Fibroblast of skin of right biceps (primary cell): ENCODE measurements around the gene CACYBP.

Experiments used
- DNase-seq: peaks from one replicate; pipeline ENCODE4 v3.0.0-alpha.2; 2013

The CACYBP gene, protein sequence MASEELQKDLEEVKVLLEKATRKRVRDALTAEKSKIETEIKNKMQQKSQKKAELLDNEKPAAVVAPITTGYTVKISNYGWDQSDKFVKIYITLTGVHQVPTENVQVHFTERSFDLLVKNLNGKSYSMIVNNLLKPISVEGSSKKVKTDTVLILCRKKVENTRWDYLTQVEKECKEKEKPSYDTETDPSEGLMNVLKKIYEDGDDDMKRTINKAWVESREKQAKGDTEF

DNA sequence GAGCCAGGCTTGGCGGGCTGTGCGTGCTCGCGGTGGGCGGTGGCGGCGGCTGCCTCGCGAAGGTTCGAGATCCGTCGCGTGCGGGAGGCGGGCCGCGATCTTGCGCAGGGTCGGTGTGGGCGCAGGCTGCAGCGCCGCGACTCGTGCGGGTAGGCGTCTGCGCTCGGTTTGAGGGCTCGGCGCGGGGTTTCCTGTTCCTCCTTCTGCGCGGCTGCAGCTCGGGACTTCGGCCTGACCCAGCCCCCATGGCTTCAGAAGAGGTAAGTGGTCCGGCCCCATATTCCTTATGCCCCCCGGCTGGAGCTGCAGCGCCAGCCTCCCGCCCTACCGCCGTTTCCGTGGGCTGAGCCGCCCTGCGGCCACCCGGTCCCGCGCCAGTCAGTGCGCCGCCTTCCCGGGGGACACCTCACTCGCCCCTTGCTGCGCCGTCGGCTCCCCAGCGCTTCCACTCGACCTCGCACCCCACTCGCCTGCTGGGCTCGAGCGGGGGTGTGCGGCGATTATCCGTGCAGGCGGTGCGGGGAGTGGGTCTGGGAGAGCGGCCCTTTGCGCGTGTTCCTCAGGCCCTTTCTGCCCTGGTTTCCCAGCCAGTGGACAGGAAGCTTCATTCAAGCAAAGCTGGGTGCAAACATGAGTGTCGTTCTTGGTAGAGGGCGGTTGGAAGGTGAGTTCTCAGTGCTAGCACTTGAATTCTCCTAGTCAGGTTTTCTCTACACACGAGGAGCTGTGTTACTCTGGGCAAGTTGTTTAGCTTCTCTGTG lies at the start of gene CACYBP:
TSS of gene CACYBP (plus strand) at position 12 of the 761 bp plus-strand sequence. CDS start at position 246, 234 bp downstream.
- peak; percentile 15 for DNase-seq

DNA sequence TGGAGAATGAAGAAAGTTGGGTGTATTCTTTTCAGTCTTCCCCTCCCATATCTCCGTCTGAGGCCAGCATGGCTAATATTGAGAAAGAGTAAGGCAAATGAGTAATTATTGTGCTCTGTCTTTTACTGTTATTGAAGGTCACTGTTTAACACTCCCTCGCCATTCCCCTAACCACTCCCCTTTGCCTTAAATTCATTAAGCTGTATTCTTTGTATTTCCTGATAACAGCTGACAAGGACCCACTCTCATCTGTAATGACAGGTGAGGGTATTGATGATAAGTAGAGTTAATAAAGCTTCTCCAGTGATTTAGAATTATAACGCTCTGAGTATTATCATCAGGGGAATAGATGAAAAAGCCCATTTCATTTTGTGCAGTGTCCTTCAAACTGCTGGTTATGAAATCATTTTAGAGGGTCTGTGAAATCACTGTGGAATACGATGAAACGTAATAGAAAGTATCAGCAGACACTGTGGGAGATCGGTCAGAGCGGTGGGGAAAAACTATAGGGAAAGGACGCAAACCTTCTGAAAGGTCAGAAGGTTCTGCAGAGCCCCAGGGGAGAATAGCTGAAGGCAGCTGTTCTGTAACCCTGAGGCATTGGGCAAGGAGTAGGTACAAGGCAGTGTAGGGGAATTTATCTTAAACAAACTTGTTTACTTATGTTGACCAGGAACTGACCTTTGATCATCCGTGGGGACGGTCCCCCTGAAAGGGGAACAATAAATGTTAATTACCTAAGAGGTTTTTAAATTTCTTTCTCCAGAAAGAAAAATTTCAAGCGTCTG lies 46.3 kb upstream of the CACYBP start:
- DNase-seq = no peak

DNA sequence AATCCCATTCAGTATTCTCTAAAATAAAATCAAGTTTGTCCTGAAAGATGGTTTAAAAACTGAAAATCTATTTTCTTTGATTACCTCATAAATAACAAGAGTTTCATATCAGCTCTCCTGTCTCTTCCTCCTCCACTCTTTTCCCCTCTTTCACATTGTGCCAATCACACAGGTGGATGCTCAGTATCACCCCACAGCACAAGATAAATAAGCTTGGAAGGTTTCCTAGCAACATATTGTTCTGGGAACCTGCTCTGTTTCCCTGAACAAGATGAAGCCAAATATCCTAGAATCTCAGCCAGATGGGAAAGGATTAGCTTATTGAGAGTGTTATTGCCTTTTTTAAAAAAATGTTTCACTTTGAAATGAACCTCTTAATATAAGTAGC lies 45.7 kb upstream of the CACYBP start:
- DNase-seq = no peak

DNA sequence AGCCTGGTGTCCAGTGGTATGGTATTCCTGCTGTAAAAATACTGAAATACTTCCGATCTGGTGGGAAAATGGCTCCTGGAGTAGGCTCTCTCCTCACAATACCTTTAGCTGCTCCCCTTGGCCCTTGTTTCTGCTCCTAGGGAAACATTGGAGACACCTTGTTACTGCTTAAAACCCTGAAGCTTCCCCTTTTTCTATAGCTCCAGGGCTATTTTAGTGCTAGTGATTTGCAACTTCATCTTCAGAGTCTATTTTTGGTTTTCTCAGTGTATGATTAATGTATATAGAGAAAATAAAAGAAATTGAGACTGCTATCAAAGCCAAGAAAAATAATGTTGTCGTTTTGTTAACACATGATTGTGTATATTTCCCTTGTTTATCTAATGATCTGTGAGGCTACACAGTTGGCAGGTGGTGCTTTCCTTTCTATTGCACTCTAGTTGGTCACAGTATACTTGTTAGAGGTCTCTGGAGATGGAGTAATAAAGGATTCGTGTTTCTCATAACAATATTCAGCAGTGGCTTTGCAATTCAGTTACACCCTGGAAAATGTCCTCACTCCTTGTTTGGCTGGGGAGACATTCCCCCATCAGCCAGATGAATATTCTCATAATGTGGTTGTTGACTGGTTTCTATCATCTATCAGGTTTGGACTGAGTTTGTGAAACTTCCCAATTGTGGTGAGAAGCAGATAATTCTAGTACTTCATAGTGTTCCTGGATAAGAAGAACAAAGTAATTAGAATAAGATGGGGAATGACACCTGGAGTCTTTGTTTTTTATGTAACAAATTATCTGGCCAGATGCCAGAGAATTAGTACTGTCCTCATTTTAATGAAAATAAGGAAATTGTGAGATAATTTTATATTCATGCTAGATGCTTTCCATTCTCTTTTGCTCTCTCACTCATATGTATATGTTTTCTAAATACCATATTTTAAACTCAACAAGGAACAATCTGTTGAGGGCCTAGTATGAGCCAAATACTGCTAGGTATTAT lies 44.8 kb upstream of the CACYBP start:
- no peak for DNase-seq

DNA sequence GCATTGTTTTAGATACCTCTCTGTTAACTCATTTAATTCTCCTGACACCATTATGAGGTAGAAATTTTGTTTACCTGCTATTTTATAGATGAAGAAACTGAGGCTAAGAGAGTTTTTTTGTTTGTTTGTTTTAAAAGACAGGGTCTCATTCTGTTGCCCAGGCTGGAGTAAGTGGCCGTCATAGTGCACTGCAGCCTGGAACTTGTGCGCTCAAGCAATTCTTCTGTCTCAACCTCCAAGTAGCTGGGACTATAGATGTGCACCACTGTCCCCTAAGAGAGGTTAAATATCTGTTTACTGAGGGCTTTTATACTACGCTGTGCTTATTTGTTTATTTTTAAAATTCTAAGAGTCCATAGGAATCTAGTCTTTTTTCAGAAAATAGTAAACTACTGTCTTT lies 43.7 kb upstream of the CACYBP start:
- no peak for DNase-seq

DNA sequence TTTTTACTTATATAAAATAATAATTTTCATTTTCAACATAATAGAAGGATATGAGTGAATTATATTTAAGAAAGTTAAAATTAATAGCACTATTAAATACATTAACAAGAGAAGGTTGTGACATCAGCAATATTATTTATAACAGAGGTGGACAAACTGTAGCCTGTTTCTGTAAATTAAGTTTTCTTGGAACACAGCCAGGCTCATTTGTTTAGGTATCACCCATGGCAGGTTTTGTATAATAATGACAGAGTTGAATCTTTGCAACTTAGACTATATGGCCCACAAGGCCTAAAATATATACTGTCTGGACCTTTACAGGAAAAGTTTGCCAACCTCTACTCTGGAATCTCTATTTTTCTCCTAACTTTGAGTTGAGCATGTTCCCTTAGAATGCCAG lies 42.8 kb upstream of the CACYBP start:
- DNase-seq = no peak

DNA sequence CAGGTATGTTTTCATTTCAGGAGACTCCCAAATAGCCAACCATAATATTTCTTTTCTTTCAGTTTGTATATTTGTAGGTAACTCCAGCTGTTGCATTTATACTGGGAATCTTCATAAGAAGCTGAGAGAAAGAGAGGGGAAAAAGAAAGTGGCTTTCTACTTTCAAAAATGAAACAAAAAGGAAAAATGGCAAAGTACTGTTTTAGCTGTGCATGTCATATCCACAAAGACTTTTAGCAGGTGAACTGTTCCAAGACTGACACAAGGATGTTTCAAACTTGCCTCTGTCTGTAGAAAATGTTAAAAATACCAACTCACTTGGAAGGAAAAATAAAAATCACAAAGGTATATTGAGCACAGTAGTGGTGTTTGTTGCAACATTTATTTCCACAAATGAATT lies 41.9 kb upstream of the CACYBP start:
- DNase-seq = no peak

DNA sequence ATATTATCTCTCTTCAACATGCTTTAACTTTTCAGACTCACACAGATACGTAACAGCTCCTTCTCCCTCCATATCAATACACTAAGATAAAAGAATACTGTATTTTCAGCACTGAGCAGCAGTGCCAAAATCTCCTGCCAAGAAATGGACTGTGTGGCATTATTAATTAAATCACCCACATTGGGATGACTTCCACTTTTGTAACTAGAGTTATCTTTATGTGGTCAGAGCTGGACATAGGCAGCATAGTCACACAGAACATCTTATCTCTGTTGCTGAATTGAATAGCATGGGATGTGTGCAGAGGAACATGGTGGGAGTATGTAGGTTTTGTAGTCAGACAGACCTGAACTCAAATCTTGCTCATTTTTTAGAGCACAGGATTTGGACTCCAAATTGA lies 41.4 kb upstream of the CACYBP start:
- DNase-seq = no peak

DNA sequence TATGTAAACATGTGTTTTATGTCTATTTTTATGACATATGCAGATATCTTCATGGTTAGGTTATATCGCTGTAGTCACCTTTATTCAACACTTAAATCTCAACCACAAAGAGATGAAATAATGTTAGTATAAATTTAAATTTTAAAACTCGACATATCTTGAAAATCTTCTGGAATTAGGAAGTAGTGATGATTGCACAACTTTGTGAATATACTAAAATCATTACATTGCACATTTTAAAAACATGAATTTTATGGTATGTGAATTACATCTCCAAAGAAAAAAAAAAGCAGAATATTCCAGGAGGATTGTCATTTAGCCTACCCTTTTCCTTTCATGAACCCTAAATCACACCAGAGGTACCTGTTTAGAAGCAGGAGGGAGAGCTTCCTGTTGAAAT lies 39.4 kb upstream of the CACYBP start:
- no peak for DNase-seq

DNA sequence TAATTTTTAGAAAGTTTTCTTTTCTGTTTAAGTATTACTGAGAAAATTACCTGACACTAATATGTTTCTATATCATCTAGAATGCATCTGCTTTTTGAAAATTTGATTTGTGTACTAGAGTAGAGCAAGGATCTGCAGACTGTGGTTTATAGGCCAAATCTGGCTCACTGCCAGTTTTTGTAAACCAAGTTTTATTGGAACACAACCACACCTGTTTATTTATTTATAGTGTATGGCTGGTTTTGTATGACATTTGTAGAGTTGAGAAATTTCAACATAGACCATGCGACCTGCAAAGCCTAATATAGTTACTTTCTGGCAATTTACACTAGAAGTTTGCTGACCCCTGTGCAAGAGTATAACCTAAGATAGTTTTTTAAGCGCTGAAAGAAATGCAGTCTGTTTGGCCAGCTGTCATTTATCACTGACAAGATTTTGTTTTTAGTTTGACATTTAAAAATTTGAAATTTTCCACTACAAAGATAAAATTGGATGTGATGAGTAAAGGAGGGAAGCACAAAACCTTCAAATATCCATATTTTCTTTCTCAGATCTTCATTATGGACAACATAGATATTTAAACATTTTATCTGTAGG lies 36.1 kb upstream of the CACYBP start:
- no peak for DNase-seq

DNA sequence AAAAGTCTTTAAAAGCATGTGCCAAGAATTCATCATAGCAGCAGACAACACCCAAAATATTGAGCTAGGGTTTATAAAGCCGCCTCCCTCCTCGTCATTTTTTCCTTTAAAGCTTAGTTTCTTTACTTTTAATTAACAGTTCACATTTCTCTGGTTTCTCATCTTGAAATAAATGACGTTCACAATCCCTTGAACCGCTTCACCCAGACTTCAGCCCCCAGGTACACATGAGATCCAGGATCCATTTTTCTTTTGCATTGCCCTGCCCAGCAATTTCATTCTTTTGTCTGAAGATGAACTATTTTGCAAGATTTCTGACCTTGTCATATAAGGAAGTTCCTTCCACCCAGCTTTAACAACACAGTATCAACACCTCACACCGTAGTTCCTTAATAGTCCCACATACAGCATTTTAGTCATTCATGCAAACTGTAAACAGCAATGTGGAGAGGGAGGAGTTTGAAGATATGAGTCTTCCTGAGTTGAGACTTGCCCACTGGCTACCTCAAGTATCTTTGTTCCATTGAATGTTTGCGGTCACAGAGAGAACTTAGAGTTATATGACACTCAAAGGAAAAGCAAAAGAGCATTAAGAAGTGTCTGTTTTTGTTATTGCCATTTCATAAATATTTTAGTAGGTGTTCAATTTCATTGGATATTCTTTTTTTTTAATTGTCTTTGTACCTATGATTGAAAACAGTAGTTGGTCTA lies 35.3 kb upstream of the CACYBP start:
- DNase-seq = no peak

DNA sequence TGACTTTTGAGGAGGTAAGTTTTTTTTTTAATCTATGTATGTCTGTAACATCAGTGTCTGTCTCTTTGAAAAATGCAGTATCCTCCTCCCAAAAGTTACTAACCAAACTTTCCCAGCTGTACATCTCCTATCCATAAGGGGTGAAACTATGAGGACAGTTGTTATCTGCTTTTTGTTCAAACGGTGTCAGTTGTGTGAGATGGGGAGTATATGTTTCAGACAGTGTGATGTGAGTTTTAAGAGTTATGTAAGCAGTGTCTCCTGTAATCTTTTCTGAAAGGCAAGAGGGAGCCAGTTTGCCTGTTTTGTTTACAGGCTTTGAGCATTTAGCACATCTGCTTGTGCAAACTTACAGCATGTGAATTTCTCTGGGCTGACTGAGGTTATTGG lies 34.8 kb upstream of the CACYBP start:
- no peak for DNase-seq

DNA sequence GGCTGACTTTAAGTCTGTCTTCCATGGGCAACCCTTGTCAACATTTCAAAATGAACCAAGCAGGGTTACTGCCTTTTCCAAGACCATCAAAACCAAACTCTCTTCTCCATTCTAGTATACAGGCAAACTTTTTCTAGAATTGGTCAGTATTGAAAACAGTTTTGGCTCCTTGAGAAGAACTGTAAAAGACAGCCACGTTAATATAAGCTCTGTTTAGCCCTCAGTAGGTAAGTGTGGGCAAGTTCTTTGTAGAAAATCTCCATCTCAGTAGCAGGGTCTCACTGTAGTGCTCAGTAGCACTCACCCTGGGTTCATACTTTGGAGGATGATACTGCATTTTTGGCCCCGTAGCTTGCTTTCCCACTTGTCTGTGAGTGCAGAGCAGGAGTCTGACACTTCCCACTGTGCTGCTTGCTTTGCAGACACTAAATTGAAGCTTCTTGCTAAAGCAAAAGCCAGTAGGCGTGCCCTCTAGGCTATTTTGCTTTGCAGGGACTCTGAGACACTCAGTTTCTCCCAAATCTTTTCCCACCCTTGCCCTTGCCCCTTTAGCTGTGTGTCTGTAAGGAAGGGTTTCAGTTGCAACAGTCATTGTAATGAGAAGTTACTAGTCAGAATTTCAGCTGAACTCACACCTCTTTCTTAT lies 34.3 kb upstream of the CACYBP start:
- DNase-seq = no peak

DNA sequence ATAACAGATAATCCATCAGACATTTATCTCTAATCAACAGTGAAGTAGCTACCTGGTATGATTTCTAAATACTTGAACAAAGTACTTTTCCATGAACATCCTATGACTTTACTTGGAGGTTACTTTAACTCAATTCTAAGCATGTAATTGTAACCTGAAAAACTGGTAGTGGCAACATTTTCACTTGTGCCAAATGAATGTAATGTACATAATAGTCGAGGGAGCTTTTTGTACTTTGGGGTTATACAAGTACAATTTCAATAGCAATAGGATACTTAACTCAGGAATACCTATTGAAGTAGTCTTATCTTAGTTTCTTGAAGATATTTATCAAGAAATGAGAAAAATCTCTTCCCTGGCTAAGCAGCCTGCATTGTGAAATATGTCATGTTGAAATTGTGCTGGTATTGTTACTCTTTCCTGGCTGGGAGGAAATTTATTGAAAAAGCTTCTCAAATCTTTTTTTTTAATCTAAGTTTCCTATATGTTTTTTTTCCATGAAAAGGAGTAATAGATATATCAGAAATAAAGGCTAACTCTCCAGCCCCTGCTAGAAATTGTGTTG lies 33.7 kb upstream of the CACYBP start:
- no peak for DNase-seq

DNA sequence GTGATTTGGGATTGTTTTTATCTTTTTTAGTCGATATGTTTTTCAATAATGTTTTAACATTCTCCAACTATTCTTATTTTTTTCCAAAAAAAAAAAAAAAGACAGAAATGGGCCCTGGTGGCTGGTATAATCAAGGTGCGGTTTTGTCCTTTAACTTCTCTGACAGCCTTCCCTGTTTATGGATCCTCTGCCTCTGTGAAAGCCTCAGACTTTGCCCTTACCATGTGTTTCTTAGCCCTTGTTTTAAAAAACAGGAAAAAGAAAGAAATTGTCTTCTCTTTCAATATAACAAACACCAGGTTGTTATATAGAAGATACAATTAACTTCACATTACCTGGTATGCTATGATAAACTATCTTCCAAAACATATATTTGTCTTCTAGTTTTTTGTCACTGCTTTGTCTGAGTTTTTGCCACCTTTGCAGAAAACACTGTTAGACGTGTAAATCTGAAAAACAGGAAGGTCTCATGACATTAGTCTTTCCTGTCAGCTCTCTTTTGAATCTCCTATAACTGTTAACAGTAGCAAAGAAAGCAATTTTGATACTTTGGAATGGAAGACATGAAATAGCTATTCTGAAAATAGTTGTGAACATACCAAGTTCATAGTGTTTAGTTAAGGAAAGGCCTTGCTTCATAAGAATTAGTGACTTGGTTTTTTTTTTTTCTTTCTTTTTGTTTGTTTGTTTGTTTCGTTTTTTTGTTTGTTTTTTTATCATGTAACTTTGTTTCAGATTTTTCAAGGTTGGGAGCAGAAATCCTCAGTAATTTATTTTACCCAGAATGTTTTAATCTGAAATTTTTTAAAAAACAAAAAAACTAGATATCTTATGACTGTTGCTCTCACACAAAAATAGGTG lies 31.7 kb upstream of the CACYBP start:
- DNase-seq = no peak

DNA sequence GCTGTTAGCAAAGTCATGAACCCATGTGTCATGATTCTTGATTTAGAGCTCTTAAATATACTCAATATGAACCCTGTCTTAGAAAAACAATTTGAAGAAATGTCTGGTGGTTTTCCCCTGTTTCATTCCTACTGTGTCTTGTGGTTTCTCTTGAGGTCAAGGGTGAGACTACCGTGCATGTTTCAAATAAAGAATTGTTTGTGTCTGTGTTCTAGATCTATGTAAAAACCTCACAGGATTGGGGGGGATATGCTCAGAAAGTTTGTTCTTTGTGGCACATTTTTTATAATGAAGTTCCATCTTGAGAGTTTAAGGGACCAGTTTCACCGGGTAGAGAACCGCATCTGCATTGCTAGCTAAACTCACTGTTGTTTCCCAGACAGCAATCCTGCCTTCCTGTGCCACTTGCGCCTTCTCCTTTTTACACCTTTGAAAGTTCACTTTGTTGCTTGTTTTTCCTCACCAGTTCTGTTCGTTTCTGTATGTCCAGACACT lies 30.9 kb upstream of the CACYBP start:
- DNase-seq = peak; percentile 80

DNA sequence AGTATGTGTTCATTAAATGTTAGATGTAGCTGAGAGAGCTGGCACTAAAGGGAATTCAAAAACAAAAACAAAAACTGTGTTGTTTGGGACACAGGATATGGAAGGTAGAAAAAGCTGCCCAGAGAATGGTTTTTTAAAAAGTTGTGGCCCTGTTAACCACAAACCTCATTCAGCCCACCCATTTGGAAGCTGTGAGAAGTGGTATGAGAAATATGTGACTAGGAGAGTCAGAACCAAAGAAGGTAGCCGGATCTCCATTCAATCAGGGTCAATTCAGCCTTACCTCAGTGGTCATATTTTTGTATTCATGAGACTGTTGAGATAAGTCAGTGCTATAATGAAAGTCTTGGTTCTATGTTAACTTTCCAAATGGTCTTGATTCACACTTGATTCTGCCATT lies 29.8 kb upstream of the CACYBP start:
- peak; percentile 6 for DNase-seq

DNA sequence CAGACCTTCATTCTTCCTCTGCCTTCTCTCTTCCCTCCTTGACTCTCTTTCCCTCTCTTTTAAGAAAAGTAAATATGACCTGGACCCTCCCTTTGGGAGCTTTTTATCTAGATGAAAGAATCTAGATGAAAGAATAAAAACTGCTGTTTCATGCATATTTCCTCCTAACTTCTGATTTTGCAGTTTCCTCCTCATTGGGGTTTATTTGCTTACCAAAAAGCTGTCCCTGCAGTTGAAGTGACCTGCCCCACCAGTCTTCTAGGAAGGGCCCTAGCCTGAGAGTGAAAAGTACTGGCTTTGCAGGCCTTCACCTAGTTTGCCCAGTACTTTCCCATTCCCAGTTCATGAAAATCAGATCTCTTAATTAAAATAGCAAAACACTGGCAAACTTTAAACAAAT lies 28.3 kb upstream of the CACYBP start:
- no peak for DNase-seq

DNA sequence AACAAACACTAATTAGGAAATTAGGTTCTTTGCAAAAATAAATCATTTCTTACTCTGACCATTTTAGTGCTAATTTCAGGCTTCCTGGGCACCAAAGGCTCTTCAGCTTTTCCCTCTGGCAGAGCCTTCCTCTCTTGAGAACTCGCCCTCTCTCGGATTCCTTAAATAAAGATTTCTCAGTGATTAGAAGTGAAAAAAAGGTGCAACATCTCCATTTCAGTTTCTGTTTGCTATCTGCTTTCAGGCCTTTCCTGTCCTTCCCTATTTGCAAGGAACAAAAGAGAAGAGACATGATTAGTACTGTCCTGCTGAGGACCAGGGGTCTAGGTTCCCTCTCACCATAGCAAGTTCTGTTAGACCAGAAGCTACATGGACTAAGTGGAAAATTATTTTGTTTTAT lies 27.8 kb upstream of the CACYBP start:
- DNase-seq = no peak

DNA sequence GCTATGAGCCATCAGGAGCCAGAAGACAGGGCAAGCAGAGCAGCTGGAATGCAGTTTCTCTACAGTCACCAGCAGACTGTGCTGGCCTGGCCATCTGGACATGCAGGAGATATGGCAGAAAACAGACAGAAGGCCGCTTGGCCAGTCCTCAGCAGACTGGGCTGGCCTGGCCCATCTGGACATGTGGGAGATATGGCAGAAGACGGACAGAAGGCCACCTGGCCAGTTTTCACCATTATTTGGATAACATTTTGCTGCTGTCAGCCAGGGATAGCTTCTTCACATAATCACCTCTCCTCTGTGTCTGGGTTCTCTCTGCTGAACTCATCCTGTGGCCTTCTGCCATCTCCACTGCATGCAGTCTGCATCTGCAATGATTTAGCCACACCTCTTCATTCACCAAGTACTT lies 25.0 kb upstream of the CACYBP start:
- no peak for DNase-seq
